HAP-1 (cell line): ENCODE measurements around the gene C15orf39.

Experiments used
- DNase-seq, 2 experiments: peaks; one replicate each; pipeline ENCODE4 v3.0.0-alpha.2; 2016 to 2020; ENCODE audit warnings: low spot score in 2 of 2
- H3K27me3 ChIP-seq: fragments of 250-450 bp; sonication (Bioruptor Pico); 2 replicates; pipeline ENCODE4 v1.5.1; 2020; ENCODE audit warnings: low read depth, mild to moderate bottlenecking, moderate library complexity
- H3K36me3 ChIP-seq: fragments of 250-450 bp; sonication (Bioruptor Pico); replicated peaks from 2 replicates; pipeline ENCODE4 v1.5.1; 2020; ENCODE audit warnings: mild to moderate bottlenecking
- H3K4me1 ChIP-seq: fragments of 250-450 bp; sonication (Bioruptor Pico); 2 replicates; pipeline ENCODE4 v1.5.1; 2020; ENCODE audit warnings: mild to moderate bottlenecking
- H3K4me3 ChIP-seq: fragments of 250-450 bp; sonication (Bioruptor Pico); 2 replicates; pipeline ENCODE4 v1.5.1; 2020; ENCODE audit warnings: mild to moderate bottlenecking, moderate library complexity
- H3K9me3 ChIP-seq: fragments of 250-450 bp; sonication (Bioruptor Pico); 2 replicates; pipeline ENCODE4 v1.5.1; 2020; ENCODE audit warnings: mild to moderate bottlenecking, moderate library complexity
- in situ Hi-C: fragments of 300-500 bp; cut with MboI; formaldehyde crosslinking; loops from 3 replicates; pipeline ENCODE4 v1.14.3; 2020; ENCODE audit warnings: low sequenced_read_pairs, inconsistent platforms, mixed read lengths

C15orf39 gene

DNA sequence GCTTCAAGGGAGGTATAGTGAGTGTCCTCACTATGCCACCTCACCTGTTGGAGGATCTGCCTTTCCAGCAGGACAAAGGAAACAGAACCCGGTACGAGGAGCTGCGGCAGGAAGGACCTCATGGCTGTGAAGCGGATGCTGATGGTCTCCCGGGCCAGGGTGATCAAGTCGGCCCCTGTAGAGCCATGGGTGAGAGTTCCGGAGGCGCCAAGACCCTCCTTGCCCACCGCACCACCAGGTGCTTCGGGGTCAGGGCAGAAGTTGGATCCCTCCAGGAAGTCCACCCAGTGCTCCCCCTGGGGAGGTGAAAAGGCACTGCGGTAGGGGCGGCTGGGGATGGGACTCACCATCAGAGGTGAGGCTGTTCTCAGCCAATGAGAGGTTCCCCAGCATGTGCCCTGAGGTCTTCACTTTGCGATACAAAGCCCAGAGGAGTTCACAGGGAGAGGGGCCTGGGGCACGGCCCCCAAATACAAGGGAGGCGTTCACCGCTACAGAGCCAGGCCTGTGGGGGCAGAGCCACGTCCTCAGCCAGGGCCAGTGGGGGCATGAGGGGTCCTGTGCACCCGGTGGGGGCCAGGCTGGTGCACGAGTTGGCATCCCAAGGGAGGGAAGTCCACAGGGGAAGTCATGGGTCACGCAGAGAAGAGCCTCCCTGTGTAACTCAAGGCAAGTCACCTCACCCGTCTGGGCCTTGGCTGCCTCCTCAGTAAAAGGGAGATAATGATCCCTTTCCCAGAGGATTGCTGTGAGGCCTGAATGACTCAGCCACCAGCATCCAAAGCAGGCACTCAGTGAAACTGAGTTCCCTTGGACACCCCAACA lies 27.7 kb downstream of the C15orf39 start:
- H3K4me3 ChIP-seq, result no peak overlapping the region
- H3K4me1 ChIP-seq, result no peaks in the 10 kb centered on the region
- no peaks in the 10 kb centered on the region; the same call in 1 of the 2 replicates for H3K9me3 ChIP-seq
- in situ Hi-C loops, result loop anchor here (5.0 kb wide), 1 partner anchor 88 kb away; no protein-coding TSS in a partner anchor
- no peaks in the 10 kb centered on the region for H3K36me3 ChIP-seq
- peaks cover 56% of the 10 kb centered on the region for H3K27me3 ChIP-seq
- DNase-seq, result no peak

DNA sequence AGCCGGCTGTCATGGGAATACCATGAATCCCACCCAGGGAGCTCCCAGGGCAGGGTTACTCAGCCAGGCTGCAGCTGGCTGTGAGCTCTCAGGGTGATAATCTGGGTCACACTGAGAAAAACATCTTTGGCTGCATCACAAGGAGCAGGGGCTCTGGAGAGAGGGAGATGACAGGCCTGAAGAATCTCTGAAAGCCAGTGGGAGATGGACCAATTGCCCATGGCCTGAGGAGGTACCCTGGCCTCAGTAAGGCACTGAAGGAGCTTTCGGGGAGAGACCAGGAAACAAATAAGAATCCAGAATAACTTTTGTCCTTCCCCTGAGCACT lies 28.3 kb downstream of the C15orf39 start:
- Histone ChIP-seq H3K9me3 (no peaks in the 10 kb centered on the region; the same call in 1 of the 2 replicates), H3K4me3 (no peak overlapping the region), H3K36me3 (no peaks in the 10 kb centered on the region), H3K27me3 (peaks cover 60% of the 10 kb centered on the region), H3K4me1 (no peaks in the 10 kb centered on the region)
- no peak for DNase-seq
- in situ Hi-C loops, result loop anchor here (5.0 kb wide), 1 partner anchor 87 kb away; no protein-coding TSS in a partner anchor

DNA sequence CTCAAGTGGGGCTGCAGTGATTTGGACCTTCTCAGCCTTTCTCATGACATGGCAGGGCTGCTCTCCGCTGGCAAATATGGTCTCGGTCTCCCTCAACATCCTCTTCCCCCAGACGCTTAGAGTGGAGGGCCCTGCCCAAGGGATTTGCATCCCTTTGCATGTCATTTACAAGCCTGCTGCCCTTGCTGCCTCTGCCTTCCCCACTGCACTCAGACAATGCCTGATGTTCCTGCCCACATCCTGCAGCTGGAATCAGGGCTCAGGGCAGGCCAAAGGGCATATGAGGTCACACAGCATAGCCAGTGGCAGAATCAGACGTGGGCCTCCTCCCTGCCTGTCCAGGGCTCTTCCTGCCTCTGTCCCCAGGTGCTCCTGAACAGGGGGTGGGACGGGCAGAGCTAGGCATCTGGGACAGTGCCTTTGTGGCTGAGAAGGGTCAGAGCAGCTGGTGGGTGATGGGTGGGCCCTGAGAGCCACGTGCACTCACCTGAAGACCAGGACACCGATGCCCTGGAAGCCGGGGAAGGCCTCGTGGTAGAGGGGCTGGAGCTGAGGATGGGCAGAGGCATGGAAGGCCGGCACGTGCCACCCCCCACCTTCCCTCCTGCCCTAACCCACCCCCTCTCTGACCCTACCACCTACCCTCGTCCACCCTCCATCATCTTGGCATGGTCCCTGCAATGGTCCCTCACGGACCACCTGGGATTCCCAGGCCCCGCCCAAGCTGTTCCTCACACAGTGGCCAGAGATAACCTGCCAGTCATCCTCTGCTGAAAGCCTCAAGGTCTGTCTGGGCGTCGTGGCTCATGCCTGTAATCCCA lies 29.1 kb downstream of the C15orf39 start:
- no peak overlapping the region for H3K4me3 ChIP-seq
- DNase-seq, result no peak
- H3K36me3 ChIP-seq, result no peaks in the 10 kb centered on the region
- peaks cover 60% of the 10 kb centered on the region for H3K27me3 ChIP-seq
- no peaks in the 10 kb centered on the region; the same call in 1 of the 2 replicates for H3K9me3 ChIP-seq
- H3K4me1 ChIP-seq, result no peaks in the 10 kb centered on the region
- in situ Hi-C loops, result loop anchor here (5.0 kb wide), 1 partner anchor 87 kb away; no protein-coding TSS in a partner anchor

DNA sequence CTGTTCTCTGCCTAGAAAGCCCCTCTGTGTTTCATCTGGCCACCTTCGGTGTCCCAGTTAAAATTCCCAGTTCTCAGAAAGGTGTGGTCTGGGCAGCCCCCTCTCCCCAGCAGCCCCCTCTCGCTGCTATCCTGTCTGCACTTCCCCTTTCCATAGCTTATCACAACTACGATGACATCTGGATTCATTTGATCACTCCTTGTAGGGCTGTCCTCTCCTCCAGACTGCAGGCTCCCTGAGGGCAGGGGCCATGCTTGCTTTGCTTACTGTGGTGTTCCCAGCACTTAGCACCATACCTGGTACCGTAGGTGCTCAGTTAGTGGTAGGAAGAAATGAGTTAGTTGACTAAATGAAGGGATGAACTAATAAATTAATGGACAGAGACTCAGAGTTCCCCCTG lies 30.2 kb downstream of the C15orf39 start:
- Histone ChIP-seq H3K9me3 (no peaks in the 10 kb centered on the region; the same call in 1 of the 2 replicates), H3K36me3 (no peaks in the 10 kb centered on the region), H3K4me1 (no peaks in the 10 kb centered on the region), H3K4me3 (no peak overlapping the region), H3K27me3 (peaks cover 64% of the 10 kb centered on the region)
- no peak for DNase-seq
- in situ Hi-C loops, result loop anchor here (5.0 kb wide), 1 partner anchor 85 kb away; no protein-coding TSS in a partner anchor

DNA sequence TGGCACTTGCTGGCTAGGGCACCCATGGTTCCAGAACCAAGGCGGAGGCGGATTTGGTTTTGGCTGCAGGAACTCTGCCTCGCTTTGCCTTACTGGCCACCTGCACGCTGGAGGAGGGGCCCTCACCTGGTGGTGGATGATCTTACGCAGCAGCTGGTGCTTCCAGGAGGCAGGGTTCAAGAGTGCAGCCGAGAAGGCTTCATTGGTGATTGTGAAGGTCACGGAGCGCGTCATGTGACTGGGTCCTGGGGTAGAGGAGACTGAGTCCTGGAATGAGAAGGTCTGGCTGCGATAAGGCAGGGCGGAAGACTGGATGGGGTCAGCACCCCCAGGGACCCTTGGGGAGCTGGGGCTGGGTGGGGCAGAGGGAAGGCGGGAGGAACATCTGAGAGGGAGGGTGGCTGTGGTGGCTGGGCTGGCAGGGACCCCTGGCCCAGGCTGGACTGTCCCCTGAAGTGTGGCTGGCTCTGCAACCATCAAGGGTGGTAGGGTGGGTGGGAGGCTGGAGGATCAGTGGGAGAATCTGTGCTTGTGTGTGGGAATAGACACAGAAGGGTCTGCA lies 30.7 kb downstream of the C15orf39 start:
- Histone ChIP-seq H3K4me1 (no peaks in the 10 kb centered on the region), H3K9me3 (no peaks in the 10 kb centered on the region; the same call in 1 of the 2 replicates), H3K36me3 (no peaks in the 10 kb centered on the region), H3K27me3 (peaks cover 59% of the 10 kb centered on the region), H3K4me3 (no peak overlapping the region)
- in situ Hi-C loops, result loop anchor here (5.0 kb wide), 1 partner anchor 85 kb away; no protein-coding TSS in a partner anchor
- DNase-seq, result no peak

DNA sequence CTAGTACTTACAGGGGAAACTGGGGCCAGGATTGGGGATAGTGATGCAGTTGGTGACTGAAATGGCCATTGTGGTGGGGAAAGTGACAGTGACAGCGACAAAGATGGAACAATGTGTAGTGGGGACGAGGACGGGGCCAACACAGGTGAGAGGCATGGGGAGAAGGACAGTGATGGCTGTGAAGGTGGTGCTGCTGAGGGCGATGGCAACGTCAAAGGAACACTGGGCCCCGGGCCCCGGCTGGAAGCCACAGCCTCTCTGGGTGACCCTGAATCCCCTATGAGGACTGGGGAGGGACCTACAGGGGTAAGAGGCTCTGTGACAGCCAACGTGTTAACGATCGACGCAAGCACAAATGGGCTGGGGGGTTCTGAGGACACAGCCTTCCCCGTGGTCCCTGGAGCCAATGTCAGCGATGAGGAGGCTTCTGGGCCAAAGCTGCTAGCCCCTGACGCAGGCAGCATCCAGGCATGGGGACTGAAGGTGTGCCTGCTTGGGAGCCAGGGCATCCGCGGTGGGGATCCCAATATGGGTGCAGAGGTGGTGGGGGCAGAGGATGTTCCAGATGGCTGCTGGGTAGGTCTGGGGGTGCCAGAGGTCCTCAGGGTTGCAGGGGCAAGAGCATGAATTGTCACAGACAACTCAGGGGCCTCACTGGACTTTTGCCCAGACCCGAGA lies 31.3 kb downstream of the C15orf39 start:
- Histone ChIP-seq H3K4me3 (no peak overlapping the region), H3K4me1 (no peaks in the 10 kb centered on the region), H3K27me3 (peaks cover 54% of the 10 kb centered on the region), H3K9me3 (no peaks in the 10 kb centered on the region; the same call in 1 of the 2 replicates), H3K36me3 (no peaks in the 10 kb centered on the region)
- DNase-seq, result no peak
- in situ Hi-C loops, result loop anchor here (5.0 kb wide), 1 partner anchor 84 kb away; no protein-coding TSS in a partner anchor

DNA sequence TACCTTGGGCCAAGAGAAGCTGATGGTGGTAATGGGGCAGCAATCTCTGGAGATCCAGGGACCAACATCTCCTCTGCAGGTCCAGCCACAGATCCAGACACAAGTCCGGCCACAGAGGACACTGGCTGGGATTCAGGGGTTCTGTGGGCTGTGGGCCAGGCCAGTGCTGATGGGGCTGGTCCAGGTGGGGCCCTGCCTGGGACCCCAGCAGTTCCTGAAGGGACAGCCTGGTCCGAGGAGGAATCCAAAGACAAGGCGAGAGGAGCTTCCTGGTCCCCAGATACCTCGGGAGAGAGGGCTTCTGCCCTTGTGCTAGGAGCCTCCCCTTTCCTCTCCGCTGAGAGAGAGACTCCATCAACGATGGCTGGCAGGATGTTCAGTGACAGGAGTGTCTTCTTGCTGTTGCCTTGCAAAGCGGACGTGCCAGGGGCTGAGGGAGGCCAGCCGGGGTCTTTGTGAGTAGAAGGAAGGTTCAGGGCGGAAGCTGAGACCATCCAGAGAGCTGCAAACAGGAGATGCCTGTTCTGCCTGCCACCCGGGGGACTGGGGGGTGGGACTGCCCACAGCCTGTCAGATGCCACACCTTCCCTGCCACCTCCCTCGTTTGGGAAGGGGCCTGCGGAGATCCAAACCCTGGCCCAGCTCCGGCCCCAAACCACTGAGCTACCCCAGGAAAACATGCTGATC lies 32.0 kb downstream of the C15orf39 start:
- Histone ChIP-seq H3K4me1 (no peaks in the 10 kb centered on the region), H3K9me3 (no peaks in the 10 kb centered on the region; the same call in 1 of the 2 replicates), H3K27me3 (peaks cover 53% of the 10 kb centered on the region), H3K4me3 (no peak overlapping the region), H3K36me3 (no peaks in the 10 kb centered on the region)
- in situ Hi-C loops, result loop anchor here (5.0 kb wide), 1 partner anchor 84 kb away; no protein-coding TSS in a partner anchor
- DNase-seq, result no peak

DNA sequence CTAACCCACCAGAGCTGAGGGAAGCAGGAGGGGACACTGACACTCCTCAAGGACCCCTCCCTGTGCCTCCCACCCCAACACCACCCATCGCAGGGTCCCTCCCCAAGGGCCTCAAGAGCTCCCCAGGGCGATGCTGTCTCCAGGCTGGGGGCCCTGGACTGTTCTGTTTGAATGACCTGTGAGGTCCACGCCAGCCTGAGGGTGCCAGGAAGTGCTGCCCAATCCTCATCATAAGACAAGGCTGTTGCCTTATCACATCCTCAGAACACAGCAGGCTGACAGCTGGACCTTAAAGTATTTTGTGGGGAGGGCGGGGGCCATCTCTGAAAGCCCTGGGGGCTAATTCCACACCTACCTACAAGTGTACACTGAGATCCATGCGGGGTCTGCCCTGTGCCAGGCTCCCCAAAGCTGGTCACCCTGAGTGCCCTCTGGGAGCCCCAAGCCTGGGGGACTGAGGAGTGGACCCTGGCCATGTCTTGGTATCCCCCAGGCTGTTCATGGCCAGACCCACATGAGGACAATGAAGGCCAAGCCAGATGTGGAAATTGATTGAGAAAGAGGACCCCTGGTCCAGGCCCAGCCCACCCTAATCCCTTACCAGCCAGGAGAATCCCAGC lies 32.6 kb downstream of the C15orf39 start:
- no peaks in the 10 kb centered on the region for H3K4me1 ChIP-seq
- H3K9me3 ChIP-seq, result no peaks in the 10 kb centered on the region; the same call in 1 of the 2 replicates
- no peak overlapping the region for H3K4me3 ChIP-seq
- no peaks in the 10 kb centered on the region for H3K36me3 ChIP-seq
- DNase-seq, result no peak
- in situ Hi-C loops, result loop anchor here (5.0 kb wide), 1 partner anchor 83 kb away; no protein-coding TSS in a partner anchor
- peaks cover 53% of the 10 kb centered on the region for H3K27me3 ChIP-seq

DNA sequence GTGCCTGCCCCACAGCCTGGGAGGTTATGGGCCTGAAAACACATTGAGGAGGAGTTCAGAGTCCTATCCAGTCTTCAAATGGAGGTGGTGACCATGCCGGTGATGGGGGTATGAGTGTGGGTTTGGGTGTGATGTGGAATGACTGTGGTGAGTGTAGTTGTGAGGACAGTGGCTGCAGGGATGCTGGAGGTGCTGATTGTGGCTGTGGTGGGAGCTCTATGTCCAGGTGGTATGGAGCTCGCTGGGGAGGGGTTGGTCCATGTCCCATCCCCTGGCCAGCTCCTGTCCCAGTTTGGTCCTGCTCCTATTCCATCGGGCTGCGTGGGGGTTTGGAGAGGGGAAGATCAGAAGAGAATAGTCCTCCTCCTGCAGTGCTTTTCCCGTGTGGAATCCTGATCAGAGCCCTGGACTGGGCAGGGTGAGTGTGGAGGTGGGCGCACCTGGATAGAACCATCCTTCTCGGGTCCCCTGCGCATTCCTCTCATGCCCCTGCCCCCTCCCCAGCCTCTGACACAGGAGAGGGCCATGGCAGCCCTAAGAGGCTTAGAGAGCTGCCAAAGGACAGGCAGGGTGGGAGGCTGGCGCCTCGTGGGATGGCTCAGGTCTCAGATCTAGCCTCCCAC lies 33.5 kb downstream of the C15orf39 start:
- Histone ChIP-seq H3K27me3 (peaks cover 53% of the 10 kb centered on the region), H3K4me1 (no peaks in the 10 kb centered on the region), H3K9me3 (no peaks in the 10 kb centered on the region; the same call in 1 of the 2 replicates), H3K36me3 (no peaks in the 10 kb centered on the region), H3K4me3 (no peak overlapping the region)
- DNase-seq, result no peak
- in situ Hi-C loops, result no loop called here

DNA sequence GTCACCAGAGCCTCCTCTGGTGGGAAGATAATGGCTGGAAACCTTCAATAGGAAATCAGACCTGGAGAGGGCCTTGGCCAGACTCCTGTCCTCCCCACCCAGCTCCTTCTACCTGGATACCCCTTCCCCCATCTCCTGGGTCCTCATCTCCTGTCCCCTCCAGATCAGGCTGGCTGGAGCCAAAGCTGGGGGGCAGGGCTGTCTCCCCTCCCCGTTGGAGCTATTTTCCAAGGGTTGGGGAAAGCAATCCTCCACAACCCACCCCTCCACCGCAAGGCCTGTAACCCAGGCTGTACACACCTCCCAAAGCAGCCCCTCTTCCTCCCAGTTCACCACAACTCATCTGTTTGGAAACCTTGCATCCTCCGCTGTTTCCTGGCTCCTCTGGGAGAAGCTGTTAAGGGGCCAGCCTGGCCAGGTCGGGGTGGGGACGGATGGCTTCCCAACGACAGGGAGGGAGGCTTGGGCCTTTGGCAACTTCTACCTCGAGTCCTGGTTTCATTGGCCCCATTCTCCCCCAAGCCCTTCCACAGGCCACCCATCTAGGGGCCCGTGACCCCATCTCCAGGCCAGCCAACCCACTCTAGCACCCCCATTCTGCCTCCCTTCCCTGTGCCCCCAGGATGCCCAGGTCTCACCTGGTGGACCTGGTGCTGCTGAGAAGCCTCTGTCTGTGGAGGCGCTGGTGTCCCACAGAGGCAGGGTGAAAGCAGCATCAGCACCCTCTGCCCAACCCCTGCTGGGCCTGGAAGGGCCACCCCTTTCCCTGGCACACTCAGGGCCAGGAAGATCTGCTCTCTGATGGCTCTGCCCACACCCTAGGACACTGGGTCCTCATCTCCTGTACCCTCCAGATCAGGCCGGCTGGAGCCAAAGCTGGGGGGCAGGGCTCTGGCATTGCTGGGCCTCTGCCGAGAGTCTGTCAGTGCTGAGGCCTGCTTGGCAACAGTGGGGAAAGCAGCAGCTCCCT lies 34.4 kb downstream of the C15orf39 start:
- in situ Hi-C loops, result no loop called here
- Histone ChIP-seq H3K36me3 (no peaks in the 10 kb centered on the region), H3K4me1 (no peaks in the 10 kb centered on the region), H3K9me3 (no peaks in the 10 kb centered on the region; the same call in 1 of the 2 replicates), H3K4me3 (no peak overlapping the region), H3K27me3 (peaks cover 55% of the 10 kb centered on the region)
- no peak for DNase-seq

DNA sequence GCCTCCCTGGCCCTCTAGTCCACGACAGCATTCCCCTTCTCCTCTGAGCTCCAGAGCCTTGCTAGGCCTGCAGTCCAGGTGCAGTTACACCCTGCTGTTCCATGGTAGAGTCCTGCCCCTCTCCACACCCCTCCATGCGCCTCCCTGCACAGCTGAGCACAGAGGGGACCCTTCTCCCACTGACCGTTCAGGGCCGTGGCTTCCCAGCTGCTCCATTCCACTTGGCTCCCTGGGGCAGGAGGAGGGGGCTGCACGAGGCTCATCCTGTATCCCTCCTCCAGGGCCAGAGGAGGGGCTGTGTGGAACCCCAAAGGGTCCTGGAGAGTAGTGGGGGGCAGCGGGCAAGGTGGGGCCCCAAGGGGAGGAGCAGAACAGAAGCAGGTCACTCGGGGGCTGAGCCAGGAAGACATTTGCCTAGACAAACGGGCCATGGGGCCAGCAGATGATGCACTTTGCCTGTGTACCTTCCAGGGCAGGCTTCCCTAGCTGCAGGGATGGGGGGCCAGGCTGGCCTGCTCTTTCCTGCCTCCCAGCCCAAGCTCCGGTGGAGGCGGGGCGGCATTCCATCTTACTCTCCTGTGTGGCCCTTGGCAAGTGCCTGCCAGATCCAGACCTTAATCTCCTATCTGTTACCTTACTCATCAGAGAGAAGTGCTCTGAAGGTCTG lies 35.8 kb downstream of the C15orf39 start:
- no peaks in the 10 kb centered on the region for H3K9me3 ChIP-seq
- no peaks in the 10 kb centered on the region for H3K4me1 ChIP-seq
- peak in 1 of 2 experiments; percentile 8 for DNase-seq
- in situ Hi-C loops, result no loop called here
- peaks cover 46% of the 10 kb centered on the region for H3K27me3 ChIP-seq
- H3K36me3 ChIP-seq, result no peaks in the 10 kb centered on the region
- H3K4me3 ChIP-seq, result no peak overlapping the region
